CD4-positive, alpha-beta T cell treated with Interleukin-4 for 1 hour (primary cell): ENCODE measurements around the gene CREBBP.

Experiments used
- DNase-seq, 2 donors: peaks; one replicate each; pipeline ENCODE4 v3.0.0-alpha.2; 2020 to 2022

The CREBBP gene

DNA sequence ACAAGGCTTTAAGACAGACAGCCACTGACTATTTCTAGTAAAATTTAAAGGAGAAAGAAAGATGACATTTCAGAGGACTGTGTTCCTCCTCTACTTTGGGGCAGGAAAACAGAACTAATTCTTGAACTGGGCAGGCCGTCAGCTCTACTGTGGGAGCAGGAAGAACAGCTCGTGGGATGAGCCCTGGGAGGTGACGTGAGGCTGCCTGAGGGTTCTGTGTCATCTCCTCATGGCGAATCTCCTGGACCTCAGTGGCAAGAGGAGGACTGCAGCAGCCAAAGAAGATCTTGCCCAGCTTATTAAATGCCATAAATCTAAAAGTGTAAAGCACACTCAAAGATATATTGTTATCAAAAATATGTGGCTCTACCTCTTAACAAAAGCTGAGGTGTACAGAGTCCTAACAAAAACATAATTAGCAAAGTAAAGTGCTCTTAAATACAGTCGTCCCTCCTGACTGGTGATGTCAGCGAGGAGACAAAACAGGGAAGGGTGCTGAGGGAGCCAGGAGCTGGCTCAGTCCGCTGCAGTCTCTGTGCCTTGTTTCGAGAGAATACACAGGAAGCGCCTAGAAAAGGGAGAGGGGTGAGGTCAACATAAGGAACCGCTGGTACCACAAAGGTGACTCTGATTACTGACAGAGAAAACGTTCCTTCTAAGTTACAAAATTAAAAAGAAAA, 58.0 kb downstream of the CREBBP start:
- DNase-seq, result no peak

GRCh38 chr16:3821184-3821583, 59.3 kb downstream of the CREBBP start:
- no peak for DNase-seq

- DNase-seq, result peak in 1 of 2 donors; percentile 39
Measured at GRCh38 chr16:3819746-3820724, 60.5 kb downstream of the CREBBP start.

GRCh38 chr16:3819175-3819527, 61.4 kb downstream of the CREBBP start:
- DNase-seq, result no peak

GRCh38 chr16:3816326-3816725, 64.2 kb downstream of the CREBBP start:
- DNase-seq, result no peak

- DNase-seq, result no peak
Measured at GRCh38 chr16:3814755-3815154, 65.8 kb downstream of the CREBBP start.

DNA sequence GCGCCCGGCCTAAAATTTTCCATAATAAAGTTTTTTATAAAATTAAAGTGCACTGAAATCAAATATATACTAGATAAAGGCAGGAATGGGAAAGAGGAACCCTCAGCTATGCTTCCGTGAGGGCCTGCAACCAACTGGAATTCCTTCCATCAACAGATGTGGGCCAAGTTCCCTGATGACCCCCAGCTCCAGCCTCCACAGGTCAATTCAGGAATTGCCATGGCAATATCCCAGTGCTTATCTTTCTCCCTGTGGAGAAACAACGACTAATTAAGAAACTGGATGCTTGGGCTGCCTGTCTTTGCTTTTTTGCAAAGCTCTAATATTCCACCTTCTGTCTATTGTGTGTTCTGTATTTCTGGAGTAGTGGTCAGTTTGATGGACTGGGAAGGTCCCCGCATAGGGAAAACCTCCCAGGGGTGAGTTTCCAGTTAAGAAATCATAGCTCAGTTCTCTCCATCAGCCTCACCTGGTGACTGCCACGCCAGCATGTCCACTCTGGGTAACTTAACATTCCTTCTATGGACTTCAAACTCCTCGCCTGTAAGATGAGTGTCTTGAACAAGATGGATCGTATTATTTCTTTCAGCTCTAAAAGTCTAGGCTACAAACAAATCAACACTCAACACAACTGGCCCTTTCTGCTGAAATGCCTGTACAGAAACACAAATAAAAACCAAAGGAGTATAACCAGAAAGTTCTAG, 67.9 kb downstream of the CREBBP start:
- DNase-seq, result no peak

DNA sequence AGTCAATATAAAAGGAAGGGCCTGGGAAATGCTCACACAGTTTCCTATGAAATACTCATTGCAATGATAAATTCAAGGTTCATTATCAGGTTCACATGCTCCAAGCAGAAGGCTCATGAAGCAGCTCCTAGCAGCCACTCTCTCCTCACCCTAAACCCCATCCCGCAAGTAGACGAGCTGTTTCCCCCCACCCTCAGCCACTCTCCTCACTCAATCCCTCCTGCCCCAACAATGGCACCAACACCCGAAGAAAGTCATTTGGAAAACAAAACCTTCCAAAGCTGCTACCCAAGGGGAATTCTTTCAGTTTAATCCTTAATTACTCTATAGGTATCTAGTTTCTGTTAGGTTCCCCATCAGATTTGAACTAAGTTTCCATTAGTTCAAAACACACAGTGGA, 69.7 kb downstream of the CREBBP start:
- DNase-seq, result no peak

- DNase-seq, result no peak
Measured at GRCh38 chr16:3810198-3810664, 70.3 kb downstream of the CREBBP start.

DNA sequence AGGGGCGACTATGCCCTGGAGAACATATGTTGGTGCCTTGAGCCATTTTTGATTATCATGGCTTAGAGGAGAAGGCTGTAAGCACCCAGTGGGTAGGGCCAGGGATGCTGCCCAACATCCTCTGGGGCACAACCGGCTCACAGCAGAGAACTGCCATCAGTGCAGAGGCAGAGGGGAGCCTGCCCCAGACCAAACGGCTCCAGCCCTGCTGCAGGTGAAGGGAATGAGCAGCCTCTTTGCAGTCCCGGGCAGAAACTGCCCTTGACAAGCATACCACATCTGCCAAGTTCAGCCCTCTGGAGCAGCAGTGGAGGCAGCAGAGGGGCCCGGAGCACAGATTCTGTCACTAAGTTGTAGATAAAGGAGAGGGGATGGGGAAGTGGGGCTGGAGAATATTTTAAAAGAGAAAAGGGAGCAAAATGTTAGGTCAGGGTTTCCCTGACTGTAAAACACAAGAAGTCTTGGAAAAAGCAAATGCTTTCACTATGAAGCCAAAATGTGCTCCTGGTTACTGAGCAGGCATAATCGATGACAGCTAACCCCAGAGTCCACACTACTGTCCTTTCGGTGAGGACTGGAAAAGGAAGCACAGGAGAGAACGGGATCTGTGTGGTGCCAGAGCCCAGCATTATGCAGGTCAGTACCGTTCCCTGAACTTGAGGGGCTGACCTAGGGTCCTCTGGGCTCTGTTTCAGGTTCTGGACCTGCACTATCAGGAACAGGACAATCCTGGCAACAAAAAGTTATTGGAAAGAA, 72.0 kb downstream of the CREBBP start:
- no peak for DNase-seq

- DNase-seq, result no peak
Measured at GRCh38 chr16:3807425-3808123, 72.9 kb downstream of the CREBBP start.

- no peak for DNase-seq
Measured at GRCh38 chr16:3804426-3805016, 76.0 kb downstream of the CREBBP start.

DNA sequence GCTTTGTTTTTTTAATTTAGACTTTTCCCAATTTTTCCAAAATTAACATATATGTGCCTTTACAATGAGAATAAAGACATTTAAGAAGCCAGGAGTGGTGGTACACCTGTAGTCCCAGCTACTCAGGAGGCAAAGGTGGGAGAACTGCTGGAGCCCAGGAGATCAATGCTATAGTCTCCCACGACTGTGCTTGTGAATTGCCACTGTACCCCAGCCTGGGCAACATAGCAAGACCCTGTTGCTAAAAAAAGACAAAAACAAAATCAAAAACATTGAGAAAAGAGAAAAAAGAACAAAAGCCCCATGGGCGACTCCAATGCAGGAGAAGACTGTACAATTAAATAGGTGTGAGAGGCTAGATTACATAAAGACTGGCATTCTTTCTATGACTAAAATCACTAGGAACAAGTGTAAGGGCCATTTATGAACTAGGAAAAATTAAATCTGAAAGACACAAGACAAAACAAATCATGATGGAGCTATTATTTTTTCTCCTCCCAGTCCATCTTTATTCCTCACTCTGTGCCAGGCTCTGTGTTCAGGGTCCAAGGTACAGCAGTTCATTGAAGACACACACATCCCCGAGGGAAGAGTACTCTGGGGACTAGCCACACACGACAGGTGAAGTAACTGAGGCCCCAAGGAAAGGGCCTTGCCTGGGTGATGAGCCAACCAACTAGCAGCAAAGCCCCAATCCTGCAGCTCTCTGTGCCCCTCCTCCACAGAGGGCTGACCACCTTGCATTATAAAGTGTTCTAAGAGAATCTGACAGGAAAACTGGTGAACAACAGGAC, 79.8 kb downstream of the CREBBP start:
- no peak for DNase-seq

DNA sequence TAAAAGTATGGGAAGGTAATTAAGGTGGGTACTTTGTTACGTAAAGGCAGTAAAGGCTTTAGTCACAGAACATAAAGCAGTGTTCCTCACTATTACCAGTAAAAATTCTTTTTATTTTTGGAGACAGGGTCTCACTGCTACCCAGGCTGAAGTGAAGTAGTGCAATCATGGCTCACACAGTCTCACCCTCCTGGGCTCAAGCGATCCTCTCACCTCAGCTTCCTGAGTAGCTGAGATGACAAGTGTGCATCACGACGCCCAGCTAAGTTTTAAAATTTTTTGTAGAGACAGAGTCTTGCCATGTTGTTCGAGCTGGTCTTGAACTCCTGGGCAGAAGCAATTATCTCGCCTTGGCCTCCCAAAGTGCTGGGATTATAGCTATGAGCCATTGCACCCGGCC, 80.5 kb downstream of the CREBBP start:
- DNase-seq, result no peak

GRCh38 chr16:3799354-3799753, 81.2 kb downstream of the CREBBP start:
- DNase-seq, result no peak

DNA sequence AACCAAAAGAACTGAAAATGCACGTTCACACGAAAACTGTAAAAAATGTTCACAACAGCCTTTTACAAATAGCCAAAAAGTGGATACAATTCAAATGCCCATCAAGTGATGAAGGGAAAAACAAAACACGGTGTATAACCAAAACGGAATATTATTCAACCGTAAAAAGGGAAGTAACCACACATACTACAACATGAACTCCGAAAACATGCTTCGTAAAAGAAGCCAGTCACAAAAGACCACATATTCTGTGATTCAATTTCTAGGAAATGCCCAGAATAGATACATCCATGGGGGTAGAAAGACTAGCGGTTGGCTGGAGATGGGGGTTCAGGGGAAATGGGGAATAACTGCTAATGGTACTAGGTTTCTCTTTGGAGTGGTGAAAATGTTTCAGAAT, 81.7 kb downstream of the CREBBP start:
- no peak for DNase-seq

GRCh38 chr16:3797904-3798811, 82.4 kb downstream of the CREBBP start:
- DNase-seq, result no peak

GRCh38 chr16:3797473-3797872, 83.0 kb downstream of the CREBBP start:
- DNase-seq, result peak in 1 of 2 donors; percentile 49

DNA sequence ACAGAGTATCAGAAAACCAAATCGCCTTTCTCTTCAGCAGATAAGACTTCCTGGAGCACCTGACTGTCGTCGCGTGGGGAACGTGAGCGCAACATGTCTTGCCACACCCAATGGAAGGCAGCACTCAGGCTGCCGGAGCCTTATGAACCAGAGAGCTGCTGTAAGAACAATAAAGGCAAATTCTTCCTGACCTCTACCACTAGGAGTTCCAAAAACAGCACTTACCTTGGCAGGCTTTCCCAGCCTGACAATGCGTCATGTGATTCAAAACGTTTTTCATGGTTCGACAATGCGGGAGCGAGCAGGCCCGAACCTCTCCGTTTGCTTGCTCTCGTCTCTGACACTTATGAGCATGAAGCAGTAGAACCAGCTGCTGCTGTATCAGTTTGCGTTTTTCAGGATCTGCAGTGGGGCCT, 87.3 kb downstream of the CREBBP start:
- DNase-seq, result no peak
